HepG2 (cell line): Measurements from ENCODE around the gene HSPA1B. TPM values are rescaled to one million over a fixed set of nuclear protein-coding genes. Genes with fewer than 3 reads are reported as not detected.

Experiments
- BCL3 ChIP-seq: sonication (generic); formaldehyde crosslinking; IDR thresholded peaks from 2 replicates; pipeline ENCODE4 v1.5.1; 2020; ENCODE audit warnings: mild to moderate bottlenecking, missing genetic modification reagents, moderate library complexity
- CBX5 ChIP-seq: sonication (generic); formaldehyde crosslinking; IDR thresholded peaks from 2 replicates; pipeline ENCODE4 v1.4.0; 2020; ENCODE audit warnings: missing genetic modification reagents, borderline replicate concordance
- CHD2 ChIP-seq: IDR thresholded peaks from 2 replicates; pipeline ENCODE4 v1.6.1; 2011; ENCODE audit warnings: low read depth, low read length, improper control_type of control experiment
- DBP ChIP-seq: sonication (generic); formaldehyde crosslinking; IDR thresholded peaks from 2 replicates; pipeline ENCODE4 v1.4.0; 2020; ENCODE audit warnings: missing genetic modification reagents; ENCODE audit errors: not compliant biosample characterization
- HNRNPUL1 ChIP-seq: fragments of 200-400 bp; formaldehyde crosslinking; IDR thresholded peaks from 2 replicates; pipeline ENCODE4 v1.6.1; 2017; ENCODE audit warnings: low read depth, mild to moderate bottlenecking, low read length, moderate library complexity
- IKZF4 ChIP-seq: sonication (generic); formaldehyde crosslinking; IDR thresholded peaks from 2 replicates; pipeline ENCODE4 v1.5.1; 2020; ENCODE audit warnings: borderline replicate concordance, mild to moderate bottlenecking, low read depth, missing genetic modification reagents; ENCODE audit errors: not compliant biosample characterization
- ISL2 ChIP-seq: sonication (generic); formaldehyde crosslinking; IDR thresholded peaks from 2 replicates; pipeline ENCODE4 v1.5.0; 2020; ENCODE audit warnings: missing genetic modification reagents
- MBD4 ChIP-seq: IDR thresholded peaks from 2 replicates; pipeline ENCODE4 v1.6.1; 2012; ENCODE audit warnings: low read length, inconsistent platforms, borderline replicate concordance
- NCOA1 ChIP-seq: sonication (generic); formaldehyde crosslinking; IDR thresholded peaks from 2 replicates; pipeline ENCODE4 v1.9.0; 2021; ENCODE audit warnings: missing genetic modification reagents
- NCOA5 ChIP-seq: sonication (generic); formaldehyde crosslinking; IDR thresholded peaks from 2 replicates; pipeline ENCODE4 v1.4.0; 2020; ENCODE audit warnings: missing genetic modification reagents
- NFKB2 ChIP-seq: sonication (generic); formaldehyde crosslinking; IDR thresholded peaks from 2 replicates; pipeline ENCODE4 v1.4.0; 2020; ENCODE audit warnings: missing genetic modification reagents, borderline replicate concordance
- NFYC ChIP-seq: IDR thresholded peaks from 2 replicates; pipeline ENCODE4 v1.6.1; 2016; ENCODE audit warnings: missing genetic modification reagents, missing compliant biosample characterization
- NR1H2 ChIP-seq: sonication (generic); formaldehyde crosslinking; IDR thresholded peaks from 2 replicates; pipeline ENCODE4 v1.8.1; 2022; ENCODE audit warnings: low read depth, missing genetic modification reagents, borderline replicate concordance
- PAX8 ChIP-seq: sonication (generic); formaldehyde crosslinking; IDR thresholded peaks from 2 replicates; pipeline ENCODE4 v1.8.0; 2022; ENCODE audit warnings: mild to moderate bottlenecking, missing genetic modification reagents, borderline replicate concordance
- POGZ ChIP-seq: sonication (generic); formaldehyde crosslinking; IDR thresholded peaks from 2 replicates; pipeline ENCODE4 v1.4.0; 2020; ENCODE audit warnings: mild to moderate bottlenecking, missing genetic modification reagents
- SKI ChIP-seq: fragments of 450-650 bp; IDR thresholded peaks from one replicate; pipeline ENCODE4 v1.6.1; 2018; ENCODE audit warnings: mild to moderate bottlenecking; ENCODE audit not compliant: partially characterized antibody
- SNAI1 ChIP-seq: sonication (generic); formaldehyde crosslinking; IDR thresholded peaks from 2 replicates; pipeline ENCODE4 v1.5.0; 2020; ENCODE audit warnings: mild to moderate bottlenecking, missing genetic modification reagents, borderline replicate concordance
- SOX13 ChIP-seq, 3 experiments: fragments of 450-650 bp in 1 of 3; sonication (generic) in 1 of 3; formaldehyde crosslinking in 1 of 3; IDR thresholded peaks in 2 of 3; conservative IDR thresholded peaks in 1 of 3; 2 replicates each; pipeline versions ENCODE4 v1.5.0 to v1.6.1; 2016 to 2020; ENCODE audit warnings: antibody characterized with exemption in 1 of 3, mild to moderate bottlenecking in 1 of 3, missing compliant biosample characterization in 1 of 3, missing genetic modification reagents in 1 of 3, moderate library complexity in 1 of 3
- SOX6 ChIP-seq, 2 experiments: fragments of 450-650 bp in 1 of 2; sonication (generic) in 1 of 2; formaldehyde crosslinking in 1 of 2; IDR thresholded peaks; 2 replicates each; pipeline versions ENCODE4 v1.4.0 to v1.6.1; 2017 to 2020; ENCODE audit warnings: antibody characterized with exemption in 1 of 2, mild to moderate bottlenecking in 1 of 2, missing genetic modification reagents in 1 of 2
- SP4 ChIP-seq: sonication (generic); formaldehyde crosslinking; IDR thresholded peaks from 2 replicates; pipeline ENCODE4 v1.8.1; 2023; ENCODE audit warnings: mild to moderate bottlenecking, missing genetic modification reagents
- SSRP1 ChIP-seq: IDR thresholded peaks from 2 replicates; pipeline ENCODE4 v1.6.1; 2016; ENCODE audit warnings: control low read depth
- STAG1 ChIP-seq: sonication (generic); formaldehyde crosslinking; IDR thresholded peaks from 2 replicates; pipeline ENCODE4 v1.4.0; 2020; ENCODE audit warnings: missing genetic modification reagents
- ZC3H13 ChIP-seq: sonication (generic); formaldehyde crosslinking; IDR thresholded peaks from 2 replicates; pipeline ENCODE4 v1.8.1; 2023; ENCODE audit warnings: mild to moderate bottlenecking, missing genetic modification reagents, moderate library complexity
- ZFY ChIP-seq: sonication (generic); formaldehyde crosslinking; IDR thresholded peaks from 2 replicates; pipeline ENCODE4 v1.4.0; 2020; ENCODE audit warnings: missing genetic modification reagents
- ZNF256 ChIP-seq: sonication (generic); formaldehyde crosslinking; conservative IDR thresholded peaks from 2 replicates; pipeline ENCODE4 v1.4.0; 2020; ENCODE audit warnings: missing genetic modification reagents
- ZNF563 ChIP-seq: sonication (generic); formaldehyde crosslinking; IDR thresholded peaks from 2 replicates; pipeline ENCODE4 v1.8.0; 2022; ENCODE audit warnings: mild to moderate bottlenecking, moderate library complexity, missing genetic modification reagents
- ZNF597 ChIP-seq: sonication (generic); formaldehyde crosslinking; IDR thresholded peaks from 2 replicates; pipeline ENCODE4 v1.5.0; 2020; ENCODE audit warnings: missing genetic modification reagents
- ZNF598 ChIP-seq: sonication (generic); formaldehyde crosslinking; IDR thresholded peaks from 2 replicates; pipeline ENCODE4 v1.5.1; 2020; ENCODE audit warnings: mild to moderate bottlenecking, missing genetic modification reagents, borderline replicate concordance
- ZNF660 ChIP-seq: sonication (generic); formaldehyde crosslinking; IDR thresholded peaks from 2 replicates; pipeline ENCODE4 v1.5.1; 2020; ENCODE audit warnings: mild to moderate bottlenecking, low read depth, missing genetic modification reagents, borderline replicate concordance
- ZNF879 ChIP-seq: sonication (generic); formaldehyde crosslinking; IDR thresholded peaks from 2 replicates; pipeline ENCODE4 v1.8.1; 2023; ENCODE audit warnings: missing genetic modification reagents
- polyA plus RNA-seq, 8 experiments: library from polyadenylated mRNA; depleted of rRNA in 3 of 8; stranded (reverse) in 7 of 8; unstranded in 1 of 8; fragments of >200 nt; fragmentation: Illumina TruSeq in 4 of 8; extraction: Trizol in 4 of 8; gene quantifications; 2 replicates each; pipeline versions ENCODE4 v1.2.1 to v1.2.3, GENCODE V29; 2011 to 2016; ENCODE audit warnings: low read depth in 4 of 8, missing spikeins in 1 of 8, mixed read lengths in 1 of 8; ENCODE audit not compliant: insufficient read depth in 1 of 8
- total RNA-seq, 5 experiments: library from RNA; depleted of rRNA; stranded (reverse); fragments of >200 nt; fragmentation: Illumina TruSeq; extraction: Trizol; gene quantifications; 2 replicates each; pipeline ENCODE4 v1.2.3, GENCODE V29; 2016; ENCODE audit warnings: low read depth in 1 of 5

HSPA1B gene
- total and polyA plus RNA-seq, 2 of the 13 experiments (the other 11 are each of a cell fraction or from before 2014, with no cell fraction given), result 26.0 to 186 TPM

GRCh38 chr6:31778193-31778592 is 49.3 kb upstream of the HSPA1B start (continued):
- TF ChIP-seq ZNF597 (CRISPR knock-in tag) (no peak), CBX5 (CRISPR knock-in tag) (no peak), NFYC (CRISPR knock-in tag) (no peak), NR1H2 (no peak), ZC3H13 (no peak), SKI (no peak), ZNF879 (CRISPR knock-in tag) (no peak), ISL2 (CRISPR knock-in tag) (0 out of 2 replicates have a peak, but pooled peaks have one; percentile 17), SP4 (CRISPR knock-in tag) (no peak), POGZ (CRISPR knock-in tag) (no peak), CHD2 (no peak), ZFY (CRISPR knock-in tag) (no peak), SOX6 (IDR thresholded peaks at IDR 0.05) (no peak), SOX6 (CRISPR knock-in tag; IDR thresholded peaks at IDR 0.05) (peak; percentile 2; the same call in 1 of the 2 replicates), NFKB2 (CRISPR knock-in tag) (peak; percentile 25; the same call in 1 of the 2 replicates), NCOA5 (CRISPR knock-in tag) (no peak), PAX8 (CRISPR knock-in tag) (no peak), BCL3 (CRISPR knock-in tag) (no peak), NCOA1 (no peak), ZNF256 (CRISPR knock-in tag) (no peak; the same call in 1 of the 2 replicates), SSRP1 (no peak), ZNF660 (CRISPR knock-in tag) (no peak), SNAI1 (CRISPR knock-in tag) (no peak), MBD4 (no peak), IKZF4 (no peak), SOX13 (IDR thresholded peaks at IDR 0.05) (no peak), SOX13 (CRISPR knock-in tag; conservative IDR thresholded peaks at IDR 0.05 in 1 of 2, IDR thresholded peaks at IDR 0.05 in 1 of 2) (peak in 1 of 2 experiments; percentile 31; a peak in 1 of 4 replicates), ZNF598 (0 out of 2 replicates have a peak, but pooled peaks have one; percentile 62), HNRNPUL1 (no peak), ZNF563 (no peak), STAG1 (no peak), DBP (CRISPR knock-in tag) (peak; percentile 38)
